AG20443 (cell line): ENCODE results near the gene RNF181.
"Not testable (repeated sequence)": the region's sequence is repeated elsewhere in the genome, so short reads cannot be mapped to it uniquely, and the experiment has no call there.

Experiments used
- DNase-seq: peaks from one replicate; pipeline ENCODE4 v3.0.0; 2012; ENCODE audit warnings: low spot score, mixed read lengths

RNF181 gene

DNA sequence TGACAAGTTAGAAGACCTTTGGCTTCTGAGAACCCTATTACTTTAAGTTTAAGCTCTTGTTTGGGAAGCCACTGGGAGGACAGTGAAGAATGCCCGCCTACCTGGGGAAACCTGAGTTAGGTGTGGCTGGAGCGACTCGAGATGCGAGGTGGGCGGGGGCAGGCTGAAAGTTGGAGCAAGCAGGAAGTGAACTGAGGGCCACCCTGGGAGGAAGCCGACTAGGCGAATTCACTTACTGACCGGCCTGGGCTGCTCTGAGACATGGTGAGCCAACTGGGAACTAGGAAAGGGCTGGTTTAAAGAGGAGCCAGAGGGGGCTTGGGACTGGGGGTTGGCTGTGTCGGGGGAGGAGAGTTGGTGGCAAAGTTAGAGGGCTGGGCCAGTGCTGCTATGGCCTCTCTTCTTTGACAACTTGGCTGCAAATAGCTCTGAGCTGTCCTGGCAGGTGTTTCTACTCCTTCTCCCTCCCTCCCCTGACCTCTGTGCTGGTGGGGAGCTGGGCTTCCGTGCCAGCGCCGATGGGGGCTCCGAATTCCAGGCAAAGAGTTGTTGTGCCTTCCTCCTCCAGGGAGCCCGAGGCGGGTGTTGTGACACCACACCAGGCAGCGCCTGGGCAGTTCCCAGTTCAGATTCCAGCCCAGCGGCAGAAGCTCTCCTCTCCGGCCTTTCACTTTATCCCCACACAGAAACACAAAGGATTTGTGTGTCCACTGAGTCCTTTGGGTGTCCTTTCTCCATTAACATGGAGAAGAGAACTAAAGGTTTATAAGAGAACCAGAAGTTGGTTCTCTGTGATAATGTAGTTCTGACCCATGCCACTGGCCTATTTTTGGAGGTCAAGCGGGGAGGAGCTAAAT, 17.9 kb upstream of the RNF181 start, which contains the start of gene VAMP8:
Gene VAMP8, plus strand, starts transcription at position 201 of the 857 bp plus-strand sequence. Its CDS starts 61 bp downstream, at position 262.
- no peak for DNase-seq

DNA sequence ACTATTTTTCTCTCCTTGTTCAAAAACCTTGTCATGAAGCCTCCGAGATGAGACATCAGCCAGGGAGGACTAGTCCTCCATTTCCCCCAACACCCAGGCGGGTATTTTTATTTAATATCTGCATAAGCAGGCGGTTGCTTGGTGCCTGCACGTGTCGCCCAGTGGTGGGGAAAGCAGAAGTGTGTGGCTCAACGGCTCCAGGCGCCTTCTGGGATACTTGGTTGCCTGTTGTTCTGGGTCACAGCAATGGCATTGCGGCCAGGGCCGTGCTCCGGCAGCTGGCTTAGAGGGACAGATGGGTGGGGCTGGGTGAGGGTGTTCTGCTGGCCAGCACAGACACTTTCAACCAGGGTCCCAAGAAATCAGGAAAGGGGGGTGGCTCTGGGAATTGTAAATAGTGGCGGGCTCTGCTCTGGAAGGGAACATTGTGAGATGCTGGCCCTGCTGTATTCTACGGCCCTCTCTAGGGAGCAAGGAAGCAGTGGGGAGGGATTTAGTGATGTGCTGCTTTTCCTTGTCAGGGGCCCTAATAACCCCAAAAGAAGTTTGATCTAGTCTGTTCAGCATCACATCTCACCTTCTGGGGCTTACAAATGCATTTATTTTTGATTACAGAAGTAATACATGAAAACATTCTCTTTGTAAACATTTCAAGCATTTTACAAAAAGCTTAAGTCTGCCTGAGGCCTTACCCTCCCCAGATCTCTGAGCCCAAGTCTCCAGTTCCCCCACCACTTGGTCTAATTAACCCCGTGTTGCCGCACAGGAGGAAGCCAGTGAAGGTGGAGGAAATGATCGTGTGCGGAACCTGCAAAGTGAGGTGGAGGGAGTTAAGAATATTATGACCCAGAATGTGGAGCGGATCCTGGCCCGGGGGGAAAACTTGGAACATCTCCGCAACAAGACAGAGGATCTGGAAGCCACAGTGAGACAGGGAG, 17.0 kb upstream of the RNF181 start:
- no peak for DNase-seq

DNA sequence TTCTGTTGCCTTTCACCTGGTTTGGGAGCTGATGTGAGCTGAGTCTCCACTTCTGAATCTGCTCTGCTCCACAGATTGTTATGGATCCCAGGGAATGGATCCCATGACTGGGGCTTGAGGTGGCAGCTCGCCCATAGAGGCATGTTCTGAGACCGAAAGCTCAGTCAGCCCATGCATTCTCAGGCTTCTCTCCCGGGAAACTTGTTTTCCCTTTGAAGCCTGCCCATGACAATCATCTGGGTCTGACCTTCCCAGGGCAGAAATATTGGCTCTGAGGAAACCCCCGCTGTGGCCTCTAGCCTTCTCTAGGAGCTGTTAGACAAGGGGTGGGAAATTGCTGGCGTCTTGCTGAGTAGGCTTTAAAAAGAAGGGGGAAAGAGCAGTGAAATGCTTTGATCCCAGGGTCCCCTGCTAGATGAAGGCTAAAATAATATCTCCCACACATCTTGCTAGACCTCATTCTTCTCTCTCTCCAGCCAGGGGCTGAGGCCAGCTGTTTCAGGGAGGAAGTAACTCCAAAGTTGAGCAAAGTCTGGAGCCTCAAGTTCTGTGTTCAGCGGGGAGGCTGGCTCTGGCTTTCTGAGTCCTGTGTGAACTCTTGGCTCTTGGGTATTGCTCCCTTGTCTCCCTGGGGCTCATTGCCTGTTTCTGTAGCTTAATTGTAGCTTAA, 16.1 kb upstream of the RNF181 start:
- no peak for DNase-seq

DNA sequence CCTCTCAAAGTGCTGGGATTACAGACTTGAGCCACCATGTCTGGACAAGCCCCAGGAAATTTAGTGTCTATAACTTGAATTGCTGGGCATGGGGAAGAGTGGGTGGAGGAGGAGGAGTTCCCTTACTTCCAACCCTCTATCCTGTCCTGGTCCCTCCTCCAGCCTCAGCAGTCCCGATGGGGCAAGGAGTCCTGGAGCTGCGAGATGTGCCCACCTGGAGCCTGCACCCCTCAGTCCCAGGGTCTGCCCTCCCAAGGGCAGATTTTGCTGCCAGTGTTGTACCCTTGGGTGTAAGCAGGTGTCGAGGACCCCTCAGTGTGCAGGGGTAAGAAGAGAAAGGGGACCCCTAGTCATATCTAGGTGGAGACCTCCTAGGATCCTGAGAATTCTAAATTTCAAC, 15.3 kb upstream of the RNF181 start:
- no peak for DNase-seq

DNA sequence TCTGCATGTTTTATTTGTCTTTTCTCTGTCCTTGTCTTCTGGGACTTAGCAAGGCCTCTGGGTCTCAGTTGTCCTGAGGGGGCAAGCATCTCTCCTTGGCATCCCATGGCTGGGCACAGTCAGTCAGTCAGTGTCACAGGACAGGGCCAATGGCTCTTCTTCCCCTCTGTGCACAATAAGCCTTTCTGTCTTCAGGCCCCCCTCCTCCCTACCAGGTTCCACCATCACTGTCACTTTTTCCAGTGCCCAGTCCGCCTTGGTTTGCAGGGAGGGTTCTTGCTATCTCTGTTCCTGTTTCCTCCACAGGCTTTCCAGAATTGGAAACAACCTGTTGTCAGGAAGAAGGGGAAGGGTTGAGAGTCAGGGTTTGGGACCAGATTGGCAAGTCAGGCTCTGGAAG, 13.1 kb upstream of the RNF181 start:
- DNase-seq: no peak

DNA sequence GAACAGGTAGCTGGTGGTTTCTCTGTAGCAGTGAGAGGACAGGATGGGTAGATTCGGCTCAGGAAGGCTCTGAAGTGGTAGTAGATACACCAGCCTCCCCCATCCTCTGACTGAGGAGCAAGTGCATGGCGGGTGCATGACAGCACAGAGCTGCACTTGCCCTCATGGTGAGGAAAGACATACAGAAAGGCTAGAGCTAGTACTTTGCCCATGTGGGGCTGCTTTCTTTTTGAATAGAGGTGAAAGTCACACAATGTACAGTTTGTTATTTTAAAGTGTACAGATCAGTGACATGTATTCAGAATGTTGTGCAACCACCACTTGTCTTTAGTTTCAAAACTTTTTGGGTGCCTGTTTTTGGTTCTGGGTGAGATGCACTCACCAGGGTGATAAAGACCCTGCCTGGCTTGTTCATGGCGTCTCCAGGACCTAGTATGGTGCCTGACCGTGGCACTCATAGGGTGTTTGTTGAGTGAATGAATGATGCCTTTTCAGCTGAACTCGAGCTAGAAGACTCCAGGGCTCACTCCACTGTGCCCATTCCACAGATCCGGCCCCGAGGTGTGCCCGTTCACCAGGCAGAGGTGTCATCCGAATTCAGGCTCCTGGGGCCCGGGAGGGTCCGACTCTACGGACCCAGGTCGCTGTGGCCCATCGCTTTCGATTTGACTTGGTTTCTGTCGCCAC, 11.7 kb upstream of the RNF181 start:
- DNase-seq: no peak

DNA sequence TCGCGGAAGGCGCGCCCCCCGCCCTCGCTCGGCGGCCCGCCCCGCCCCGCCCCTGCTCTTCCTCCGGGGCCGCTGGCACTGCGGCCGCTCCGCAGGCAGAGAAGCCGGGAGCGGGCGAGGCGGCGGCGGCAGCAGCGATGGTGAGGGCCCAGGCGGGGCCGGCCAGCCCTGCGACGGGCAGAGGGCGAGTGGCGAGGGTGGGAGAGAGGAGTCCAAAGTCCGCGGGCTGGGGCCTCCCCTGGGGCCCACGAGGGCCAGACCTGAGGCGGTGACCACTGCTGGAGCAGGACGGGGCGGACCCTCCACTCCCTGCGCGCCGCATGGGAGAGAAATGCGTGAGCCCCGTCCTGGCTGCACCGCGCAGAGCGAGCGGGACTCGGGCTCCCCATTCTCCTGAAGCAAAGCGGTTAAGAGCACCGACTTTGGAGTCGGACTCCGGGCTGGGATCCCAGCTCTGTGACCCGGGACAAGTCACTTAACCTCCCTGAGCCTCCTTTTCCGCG, 11.1 kb upstream of the RNF181 start, which contains the start of gene VAMP5:
Gene VAMP5, plus strand, starts transcription at position 78 of the 503 bp plus-strand sequence. Its CDS starts 60 bp downstream, at position 138.
- peak; percentile 80 for DNase-seq

DNA sequence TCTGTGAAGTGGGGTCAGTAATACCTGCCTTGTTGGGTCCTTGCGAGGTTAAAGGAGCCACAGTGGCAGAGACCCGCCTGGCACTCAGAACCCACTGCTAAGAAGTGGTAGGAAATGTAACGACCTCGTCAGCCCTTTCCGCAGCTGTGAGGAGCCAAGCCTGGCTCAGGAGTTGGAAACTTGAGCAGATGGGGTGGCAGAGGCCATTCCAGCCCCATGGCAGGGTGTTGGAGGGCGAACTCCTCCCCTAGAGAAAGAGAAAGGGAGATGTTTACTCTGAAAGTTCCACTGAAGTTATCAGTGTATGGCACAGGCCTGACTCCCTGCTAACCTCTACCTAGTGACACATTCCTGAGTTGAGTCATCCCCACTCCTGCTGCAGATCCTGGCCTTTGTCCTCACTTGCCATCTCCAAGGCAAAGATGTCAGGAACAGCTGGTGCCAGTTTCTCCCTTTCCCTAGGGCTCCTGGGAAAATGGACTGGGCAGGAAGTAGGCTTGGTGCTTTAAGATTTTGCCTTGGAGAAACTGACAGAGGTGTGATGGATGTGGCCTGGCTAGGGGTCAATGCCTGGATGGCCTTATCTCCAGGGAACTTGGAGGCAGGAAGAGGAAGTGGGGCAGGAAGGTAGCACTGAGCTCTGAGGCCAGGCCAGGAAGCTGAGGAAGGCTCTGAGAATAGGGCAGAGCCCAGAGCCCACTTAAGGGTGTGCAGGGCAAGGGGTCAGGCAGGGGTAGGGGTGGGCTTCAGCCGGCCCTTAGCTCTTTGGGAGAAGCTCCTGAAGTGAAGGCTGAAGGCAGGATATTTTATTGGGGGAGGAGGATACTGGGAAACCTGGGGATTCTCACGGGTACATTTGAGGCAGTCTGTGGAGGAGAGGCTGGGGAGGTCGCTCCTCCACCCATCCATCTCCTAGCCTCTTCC, 10.4 kb upstream of the RNF181 start:
- peak; percentile 67 for DNase-seq

DNA sequence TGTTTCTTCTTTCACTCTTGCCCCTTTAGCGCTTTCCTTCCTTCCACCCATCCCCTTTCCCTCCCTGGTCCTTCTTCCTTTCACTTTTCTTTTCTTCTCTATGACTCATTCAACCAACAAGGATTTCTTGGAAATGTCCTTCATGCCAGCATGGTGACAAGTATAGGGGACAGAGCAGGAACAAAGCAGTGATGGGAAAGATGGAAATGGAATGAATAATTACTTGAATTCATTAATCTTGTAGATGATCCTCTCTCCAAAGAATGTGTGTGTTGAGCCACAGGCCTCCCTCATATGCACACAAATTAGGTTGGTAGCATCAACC, 9.8 kb upstream of the RNF181 start:
- DNase-seq: peak; percentile 69

DNA sequence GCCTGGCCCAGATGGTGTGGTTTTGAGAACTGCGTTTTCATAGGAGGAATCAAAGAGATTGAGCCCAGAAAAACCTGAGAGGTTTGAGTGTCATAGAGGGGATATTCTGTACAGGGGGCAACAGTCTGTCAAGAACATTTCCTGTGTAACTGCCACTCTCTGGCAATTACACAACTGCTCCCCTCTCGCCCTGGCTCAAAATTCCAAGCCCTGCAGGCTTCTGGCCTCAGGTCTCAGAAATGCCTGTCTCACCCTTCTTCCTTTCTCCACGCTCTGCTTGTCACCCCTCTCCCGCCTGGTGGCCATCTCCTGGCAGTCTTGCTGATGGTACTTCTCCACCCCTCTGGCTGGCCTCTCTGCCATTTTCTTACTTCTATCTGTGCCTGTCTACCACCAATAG, 7.3 kb upstream of the RNF181 start:
- no peak for DNase-seq

DNA sequence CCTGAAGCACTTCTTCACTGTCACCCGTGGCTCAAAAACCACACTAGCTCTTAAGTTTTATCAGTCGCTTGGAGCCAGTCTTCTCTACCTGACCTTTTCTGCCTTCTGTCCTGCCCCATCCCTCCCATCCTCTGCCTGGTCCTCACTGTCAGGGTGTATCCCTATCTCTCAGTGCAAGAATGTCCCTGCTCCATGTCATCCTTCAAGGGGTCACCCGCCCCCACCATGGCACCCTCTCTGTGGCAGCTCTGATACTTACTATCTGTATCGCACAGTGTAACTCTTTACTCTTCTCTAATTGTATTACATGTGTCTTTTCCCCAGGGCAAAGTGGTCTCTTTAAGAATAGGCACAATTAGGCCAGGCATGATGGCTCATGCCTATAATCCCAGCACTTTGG, 6.9 kb upstream of the RNF181 start:
- DNase-seq: no peak

DNA sequence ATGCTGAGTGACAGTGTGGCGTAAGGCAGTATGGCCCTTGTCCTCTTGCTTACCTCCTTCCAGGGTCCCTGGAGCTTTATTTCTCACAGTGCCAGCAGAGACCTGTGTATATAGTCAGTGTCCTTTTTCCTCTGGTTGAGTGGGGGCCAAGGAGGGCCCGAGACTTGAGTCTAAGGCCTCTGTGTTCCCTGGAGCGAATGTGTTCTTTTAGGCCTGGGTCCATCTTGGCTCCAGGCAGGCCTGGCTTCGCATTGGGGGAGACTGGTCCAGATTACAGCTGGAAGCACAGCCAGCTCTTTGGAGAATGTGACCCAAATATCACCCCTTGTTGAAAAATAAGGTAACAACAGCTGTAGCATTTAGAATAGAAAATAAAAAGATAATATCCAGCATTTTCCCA, 6.4 kb upstream of the RNF181 start:
- DNase-seq: no peak

DNA sequence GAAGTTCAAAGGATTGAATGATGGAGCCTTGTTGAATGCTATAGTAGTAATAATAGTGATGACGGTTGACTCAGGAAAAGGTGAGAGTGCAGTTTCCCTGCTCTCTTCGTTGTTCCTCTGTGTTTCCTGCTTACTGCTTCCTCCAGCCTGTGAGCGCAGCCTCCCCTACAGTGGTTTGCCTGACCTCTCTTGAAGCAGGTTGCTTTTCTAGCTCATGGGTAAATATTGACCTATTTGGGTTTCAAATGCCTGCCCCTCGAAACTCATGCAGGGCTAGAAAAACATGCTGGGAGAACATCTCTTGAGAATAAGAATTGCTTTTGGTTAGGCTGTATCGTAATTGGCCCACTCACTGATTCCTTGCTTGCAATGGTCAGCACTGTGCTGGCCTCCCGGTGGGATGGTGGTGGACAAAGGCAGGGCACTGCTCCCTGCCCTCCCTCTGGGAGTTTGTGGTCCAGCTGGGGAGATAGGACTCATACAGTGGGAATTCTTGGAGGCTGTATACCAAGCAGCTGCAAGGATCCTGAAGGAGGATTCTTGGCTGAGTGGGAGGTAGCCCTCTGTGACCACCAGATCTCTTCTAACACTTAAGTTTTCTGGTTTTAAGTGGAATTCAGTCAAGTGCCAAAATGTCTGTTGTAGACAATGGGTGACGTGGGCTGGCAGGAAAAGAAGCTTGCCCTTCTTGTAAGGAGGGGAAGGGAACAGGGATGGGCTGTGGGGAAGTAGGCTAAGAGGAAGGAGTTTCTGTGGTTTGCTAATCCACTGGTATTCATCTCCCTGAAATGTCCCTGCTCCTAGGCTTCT, 5.4 kb upstream of the RNF181 start:
- peak; percentile 84 for DNase-seq

DNA sequence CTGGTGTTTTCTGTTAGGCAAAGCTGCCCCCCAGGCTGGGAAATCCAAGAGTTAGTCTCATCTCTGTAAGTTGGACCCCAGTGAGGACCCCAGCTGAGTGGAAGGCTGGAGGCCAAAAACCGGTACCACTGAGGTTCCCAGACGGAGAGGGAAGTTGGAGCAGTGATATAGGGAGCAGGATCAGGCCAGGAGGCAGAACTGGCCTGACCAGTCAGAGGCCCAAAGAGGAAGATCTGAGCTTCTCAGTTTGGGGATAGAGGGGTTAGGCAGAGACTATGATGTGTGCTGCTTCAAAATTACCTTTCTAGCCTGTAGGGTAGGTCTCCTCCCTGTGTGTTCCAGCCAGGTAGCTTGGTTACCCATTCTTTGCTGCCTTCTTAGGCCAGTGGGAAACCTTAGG, 4.6 kb upstream of the RNF181 start:
- no peak for DNase-seq

DNA sequence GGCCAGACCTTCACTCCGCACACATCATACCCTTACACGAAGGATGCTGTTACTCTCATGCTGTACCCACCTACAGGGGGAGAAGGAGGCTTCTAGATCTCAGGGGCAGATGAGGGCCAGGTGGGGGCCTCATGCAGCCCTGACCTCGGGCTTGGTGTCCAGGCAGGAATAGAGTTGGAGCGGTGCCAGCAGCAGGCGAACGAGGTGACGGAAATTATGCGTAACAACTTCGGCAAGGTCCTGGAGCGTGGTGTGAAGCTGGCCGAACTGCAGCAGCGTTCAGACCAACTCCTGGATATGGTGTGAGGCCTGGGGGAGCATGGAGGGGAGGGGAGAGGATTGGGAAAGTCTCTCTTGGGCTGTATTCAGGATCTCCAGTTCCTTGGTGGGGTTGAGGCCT, 4.0 kb upstream of the RNF181 start:
- DNase-seq: no peak

DNA sequence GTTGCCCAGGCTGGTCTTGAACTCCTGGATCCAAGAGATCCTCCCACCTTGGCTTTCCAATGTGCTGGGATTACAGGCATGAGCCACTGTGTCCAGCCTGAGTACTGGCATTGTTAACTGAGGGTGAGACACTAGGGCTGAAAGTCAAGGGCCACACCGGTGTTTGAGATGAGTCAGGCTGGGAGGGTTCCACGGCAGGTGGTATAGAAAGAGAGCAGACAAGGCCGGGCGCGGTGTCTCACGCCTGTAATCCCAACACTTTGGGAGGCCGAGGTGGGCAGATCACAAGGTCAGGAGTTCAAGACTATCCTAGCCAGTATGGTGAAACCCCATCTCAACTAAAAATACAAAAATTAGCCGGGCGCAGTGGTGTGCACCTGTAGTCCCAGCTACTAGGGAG, 3.2 kb upstream of the RNF181 start:
- DNase-seq: not testable (repeated sequence)

DNA sequence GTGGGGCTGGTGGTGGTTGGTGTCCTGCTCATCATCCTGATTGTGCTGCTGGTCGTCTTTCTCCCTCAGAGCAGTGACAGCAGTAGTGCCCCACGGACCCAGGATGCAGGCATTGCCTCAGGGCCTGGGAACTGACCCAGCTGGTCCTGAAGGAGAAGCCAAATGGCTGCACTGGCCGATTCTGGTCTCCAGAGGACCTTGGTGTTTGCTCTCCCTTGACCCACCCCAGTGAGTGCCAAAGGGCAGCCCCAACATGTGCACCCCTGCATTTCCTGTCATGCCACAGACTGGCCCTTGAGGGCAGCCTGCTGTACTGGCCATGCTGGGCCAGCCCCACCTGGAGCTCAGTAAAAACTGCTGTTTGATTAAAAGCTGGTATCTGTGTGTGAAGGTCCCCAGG, 2.5 kb upstream of the RNF181 start:
- DNase-seq: no peak

DNA sequence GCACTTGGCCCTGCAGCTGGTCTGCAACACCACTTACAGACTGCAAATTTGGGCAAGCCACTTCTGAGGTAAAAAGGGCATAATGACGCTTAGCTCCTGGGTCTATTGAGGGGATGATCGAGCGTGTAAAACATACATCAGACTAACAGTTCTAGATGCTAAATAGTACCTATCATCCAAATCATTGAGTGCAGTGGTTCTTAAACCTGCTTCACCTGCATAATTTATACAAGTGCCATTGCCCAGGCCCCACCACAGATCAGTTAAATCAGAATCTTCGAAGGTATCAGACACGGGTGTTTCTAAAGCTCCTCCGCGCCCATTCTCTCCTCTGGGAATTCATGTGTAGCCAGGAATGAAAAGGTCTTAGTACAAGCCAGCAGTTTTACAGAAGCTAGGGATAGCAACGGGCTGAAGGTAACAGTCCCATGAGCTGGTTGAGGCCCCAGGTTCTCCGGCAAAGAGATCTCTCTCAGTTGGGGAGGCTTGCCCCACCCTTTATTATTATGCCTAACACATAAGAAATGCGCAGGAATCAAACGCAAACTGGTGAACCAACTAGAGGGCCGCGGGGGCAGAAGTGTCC, 737 bp upstream of the RNF181 start:
- no peak for DNase-seq

DNA sequence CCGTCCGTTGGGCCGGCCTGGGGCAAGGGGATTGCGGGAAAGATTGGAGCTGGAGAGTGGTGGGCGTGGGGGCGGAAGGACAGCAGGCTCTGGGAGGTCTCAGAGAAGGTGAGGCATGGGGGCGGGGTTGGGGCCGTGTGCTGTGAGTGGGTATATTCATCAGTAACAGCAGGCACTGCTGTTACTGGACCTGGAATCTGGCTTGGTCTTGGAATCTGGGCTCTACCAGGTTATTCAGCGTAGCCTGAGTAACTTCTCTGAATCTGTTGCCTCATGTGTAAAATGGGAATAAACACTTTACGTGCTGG, 435 bp downstream of the RNF181 start:
- no peak for DNase-seq
